Measurements from ENCODE around the gene CARHSP1. TPM values are rescaled to one million over a fixed set of nuclear protein-coding genes. Genes with fewer than 3 reads are reported as not detected.

CARHSP1 gene
- polyA plus RNA-seq, 3 donors: 85.0 to 89.3 (median 88.7) TPM

Other genes with a start within 250 kb of the CARHSP1 start
- gene METTL22, start 247.3 kb downstream of the CARHSP1 start, polyA plus RNA-seq (ENCODE audit: insufficient read length in 3 of 3): 10 to 100 TPM; 16.2 to 31.1 (median 31.1) TPM
- gene ABAT, start 194.4 kb downstream of the CARHSP1 start, polyA plus RNA-seq (ENCODE audit: insufficient read length in 3 of 3): 10 to 100 TPM; 61.1 to 79.8 (median 66.7) TPM
- 10 to 100 TPM; 16.6 to 20.2 (median 18.7) TPM for gene TMEM186, start 71.4 kb downstream of the CARHSP1 start, polyA plus RNA-seq (ENCODE audit: insufficient read length in 3 of 3)
- 10 to 100 TPM; 18.9 to 22.6 (median 20.1) TPM for gene PMM2, start 71.2 kb downstream of the CARHSP1 start, polyA plus RNA-seq (ENCODE audit: insufficient read length in 3 of 3)
- under 1 TPM in 1 of 3 donors, not detected in 2; 0.36 TPM for gene LITAFD, start 13.3 kb upstream of the CARHSP1 start, polyA plus RNA-seq (ENCODE audit: insufficient read length in 3 of 3)
- gene USP7, start 94.9 kb upstream of the CARHSP1 start, polyA plus RNA-seq (ENCODE audit: insufficient read length in 3 of 3): 100 to 1,000 TPM; 110 to 133 (median 128) TPM
- 10 to 100 TPM; 40.0 to 47.5 (median 47.2) TPM for gene HAPSTR1, start 222.6 kb upstream of the CARHSP1 start, polyA plus RNA-seq (ENCODE audit: insufficient read length in 3 of 3)

Measured in renal pelvis (tissue), 3 donors.